ENCODE measurements around the gene LRFN2.

LRFN2 gene

DNA sequence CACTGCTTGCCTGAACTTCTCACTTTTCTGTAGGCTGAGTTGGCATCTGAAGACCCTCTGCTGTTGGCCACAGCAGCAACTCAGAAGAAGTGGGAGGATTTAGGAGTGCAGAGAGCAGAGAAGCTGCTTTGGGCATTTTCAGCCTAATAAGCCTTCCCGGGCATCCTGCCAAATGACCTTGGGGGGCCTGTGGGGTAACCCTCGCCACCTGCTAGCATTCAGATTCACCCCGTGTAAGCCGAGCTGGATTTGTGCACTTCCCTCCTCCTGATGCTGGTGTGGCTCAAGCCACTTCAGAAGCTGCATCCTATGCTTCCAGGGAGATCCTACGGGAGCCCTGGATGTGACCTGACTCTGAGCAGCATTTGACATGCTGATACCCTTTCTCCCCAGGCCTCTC, 114.8 kb downstream of the LRFN2 start:
- CTCF ChIA-PET, result no interaction called here
- DNase-seq (ENCODE audit: low spot score), result no peak
- POLR2A ChIA-PET (ENCODE audit: low non-redundant PET), result no interaction called here

DNA sequence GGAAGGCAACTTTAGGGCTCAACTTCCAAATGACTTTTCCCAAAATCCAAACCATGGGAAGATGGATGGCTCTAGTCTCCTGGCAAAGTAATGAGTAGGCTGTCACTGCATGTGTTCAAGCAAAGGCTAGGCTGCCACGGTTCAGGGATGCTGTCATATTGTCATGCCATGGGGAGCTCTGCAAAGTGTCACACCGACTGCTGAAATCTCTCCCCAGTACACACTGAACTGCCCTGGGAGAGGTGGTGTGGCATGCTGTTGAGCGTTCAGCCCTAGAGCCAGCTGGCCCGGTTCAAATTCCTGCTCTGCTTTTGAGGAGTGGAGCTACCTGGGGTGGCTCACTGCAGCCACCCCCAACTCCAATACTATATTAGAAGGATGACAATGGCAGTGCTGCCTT, 115.9 kb downstream of the LRFN2 start:
- TF ChIP-seq, protein P1, sequence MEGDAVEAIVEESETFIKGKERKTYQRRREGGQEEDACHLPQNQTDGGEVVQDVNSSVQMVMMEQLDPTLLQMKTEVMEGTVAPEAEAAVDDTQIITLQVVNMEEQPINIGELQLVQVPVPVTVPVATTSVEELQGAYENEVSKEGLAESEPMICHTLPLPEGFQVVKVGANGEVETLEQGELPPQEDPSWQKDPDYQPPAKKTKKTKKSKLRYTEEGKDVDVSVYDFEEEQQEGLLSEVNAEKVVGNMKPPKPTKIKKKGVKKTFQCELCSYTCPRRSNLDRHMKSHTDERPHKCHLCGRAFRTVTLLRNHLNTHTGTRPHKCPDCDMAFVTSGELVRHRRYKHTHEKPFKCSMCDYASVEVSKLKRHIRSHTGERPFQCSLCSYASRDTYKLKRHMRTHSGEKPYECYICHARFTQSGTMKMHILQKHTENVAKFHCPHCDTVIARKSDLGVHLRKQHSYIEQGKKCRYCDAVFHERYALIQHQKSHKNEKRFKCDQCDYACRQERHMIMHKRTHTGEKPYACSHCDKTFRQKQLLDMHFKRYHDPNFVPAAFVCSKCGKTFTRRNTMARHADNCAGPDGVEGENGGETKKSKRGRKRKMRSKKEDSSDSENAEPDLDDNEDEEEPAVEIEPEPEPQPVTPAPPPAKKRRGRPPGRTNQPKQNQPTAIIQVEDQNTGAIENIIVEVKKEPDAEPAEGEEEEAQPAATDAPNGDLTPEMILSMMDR (conservative IDR thresholded peaks at IDR 0.05; ENCODE audit: low read depth), result no peak
- ChIA-PET CTCF (no interaction called here), POLR2A (ENCODE audit: low non-redundant PET) (no interaction called here)
- DNase-seq (ENCODE audit: low spot score), result no peak
- H3K27ac ChIP-seq, result no peak overlapping the region

More for the DNA sequence above, 114.8 kb downstream of the LRFN2 start:
- TF ChIP-seq, protein P1 (conservative IDR thresholded peaks at IDR 0.05; ENCODE audit: low read depth), result no peak
- H3K27ac ChIP-seq, result no peak overlapping the region

- ChIA-PET POLR2A (ENCODE audit: low non-redundant PET) (no interaction called here), CTCF (no interaction called here)
- no peak overlapping the region for H3K27ac ChIP-seq
- TF ChIP-seq, protein P1 (conservative IDR thresholded peaks at IDR 0.05; ENCODE audit: low read depth), result no peak
- DNase-seq (ENCODE audit: low spot score), result no peak
These were observed 117.8 kb downstream of the LRFN2 start for GRCh38 chr6:40469323-40469722.

- POLR2A ChIA-PET (ENCODE audit: low non-redundant PET), result no interaction called here
- H3K27ac ChIP-seq, result no peak overlapping the region
- CTCF ChIA-PET, result no interaction called here
- no peak for DNase-seq (ENCODE audit: low spot score)
- TF ChIP-seq, protein P1 (conservative IDR thresholded peaks at IDR 0.05; ENCODE audit: low read depth), result no peak
These were observed 120.1 kb downstream of the LRFN2 start for GRCh38 chr6:40466986-40467539.

- ChIA-PET CTCF (no interaction called here), POLR2A (ENCODE audit: low non-redundant PET) (no interaction called here)
- TF ChIP-seq, protein P1 (conservative IDR thresholded peaks at IDR 0.05; ENCODE audit: low read depth), result no peak
- no peak for DNase-seq (ENCODE audit: low spot score)
- H3K27ac ChIP-seq, result no peak overlapping the region
These were observed 125.5 kb downstream of the LRFN2 start for GRCh38 chr6:40461643-40462042.

- TF ChIP-seq, protein P1 (conservative IDR thresholded peaks at IDR 0.05; ENCODE audit: low read depth), result no peak
- no peak overlapping the region for H3K27ac ChIP-seq
- POLR2A ChIA-PET (ENCODE audit: low non-redundant PET), result no interaction called here
- CTCF ChIA-PET, result no interaction called here
- DNase-seq (ENCODE audit: low spot score), result no peak
These were observed 126.8 kb downstream of the LRFN2 start for GRCh38 chr6:40460380-40460779.

DNA sequence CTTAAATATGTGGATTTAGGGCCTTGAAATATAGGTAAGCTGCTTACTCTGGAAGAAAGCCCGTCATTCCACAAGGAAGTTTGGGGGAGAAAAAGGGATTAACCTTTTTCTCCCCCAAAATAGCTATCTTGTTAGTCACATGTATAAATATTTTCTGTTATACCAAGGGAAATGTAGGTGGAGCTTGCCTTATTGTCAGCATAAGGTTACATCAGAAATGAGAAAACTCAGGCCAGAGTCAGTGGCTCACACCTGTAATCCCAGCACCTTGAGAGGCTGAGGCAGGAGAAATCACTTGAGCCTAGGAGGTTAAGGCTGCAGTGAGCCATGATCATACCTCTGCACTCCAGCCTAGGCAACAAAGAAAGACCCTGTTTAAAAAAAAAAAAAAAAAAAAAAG, 129.9 kb downstream of the LRFN2 start:
- CTCF ChIA-PET, result interaction anchor here (0.6 kb wide), 1 partner anchor 21 kb away, joined by 7 read pairs; no protein-coding TSS in a partner anchor
- no peak for DNase-seq (ENCODE audit: low spot score)
- TF ChIP-seq, protein P1 (conservative IDR thresholded peaks at IDR 0.05; ENCODE audit: low read depth), result no peak
- no peak overlapping the region for H3K27ac ChIP-seq
- POLR2A ChIA-PET (ENCODE audit: low non-redundant PET), result no interaction called here
